Measurements from ENCODE around the gene MEN1.

DNA sequence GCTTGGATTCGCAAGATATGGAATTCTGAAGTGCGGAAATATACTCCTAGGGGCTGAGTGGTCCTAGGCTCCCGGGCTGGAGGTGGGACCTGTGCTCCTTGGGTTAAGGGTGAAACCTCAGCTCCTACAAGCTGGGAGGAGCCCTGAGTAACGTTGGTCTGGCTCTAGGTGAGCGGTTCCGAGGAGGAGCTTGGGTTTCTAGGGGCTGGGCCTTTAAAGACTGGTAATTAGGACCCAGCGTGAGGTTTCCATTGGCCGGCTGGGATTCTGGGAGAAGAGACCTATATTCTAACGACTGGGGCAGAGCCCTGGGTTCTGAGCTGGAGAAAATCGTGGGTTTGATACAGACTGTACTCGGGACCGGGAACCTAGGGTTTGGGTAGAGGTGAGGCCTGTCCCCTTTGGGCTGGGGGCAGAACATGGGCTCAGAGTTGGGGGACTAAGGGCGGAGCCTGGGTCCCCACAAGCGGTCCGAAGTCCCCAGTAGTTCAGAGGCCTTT, 6.5 kb downstream of the MEN1 start:
- TF ChIP-seq, protein P1, sequence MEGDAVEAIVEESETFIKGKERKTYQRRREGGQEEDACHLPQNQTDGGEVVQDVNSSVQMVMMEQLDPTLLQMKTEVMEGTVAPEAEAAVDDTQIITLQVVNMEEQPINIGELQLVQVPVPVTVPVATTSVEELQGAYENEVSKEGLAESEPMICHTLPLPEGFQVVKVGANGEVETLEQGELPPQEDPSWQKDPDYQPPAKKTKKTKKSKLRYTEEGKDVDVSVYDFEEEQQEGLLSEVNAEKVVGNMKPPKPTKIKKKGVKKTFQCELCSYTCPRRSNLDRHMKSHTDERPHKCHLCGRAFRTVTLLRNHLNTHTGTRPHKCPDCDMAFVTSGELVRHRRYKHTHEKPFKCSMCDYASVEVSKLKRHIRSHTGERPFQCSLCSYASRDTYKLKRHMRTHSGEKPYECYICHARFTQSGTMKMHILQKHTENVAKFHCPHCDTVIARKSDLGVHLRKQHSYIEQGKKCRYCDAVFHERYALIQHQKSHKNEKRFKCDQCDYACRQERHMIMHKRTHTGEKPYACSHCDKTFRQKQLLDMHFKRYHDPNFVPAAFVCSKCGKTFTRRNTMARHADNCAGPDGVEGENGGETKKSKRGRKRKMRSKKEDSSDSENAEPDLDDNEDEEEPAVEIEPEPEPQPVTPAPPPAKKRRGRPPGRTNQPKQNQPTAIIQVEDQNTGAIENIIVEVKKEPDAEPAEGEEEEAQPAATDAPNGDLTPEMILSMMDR (IDR thresholded peaks at IDR 0.05), result no peak
- no peak for TF ChIP-seq POLR2A (IDR thresholded peaks at IDR 0.05)

All from adrenal gland (tissue), 5 donors.